ENCODE measurements around the gene RAD51B.

- TF ChIP-seq POLR2AphosphoS5 (IDR thresholded peaks at IDR 0.05) (no peak), CTCF (IDR thresholded peaks at IDR 0.05) (no peak), POLR2A (IDR thresholded peaks at IDR 0.05) (no peak)
Measured at GRCh38 chr14:68032154-68032553, 212.6 kb downstream of the RAD51B start.

Data from upper lobe of left lung (tissue), 4 donors.